ENCODE results near the gene SLC25A39. TPM values are rescaled to one million over a fixed set of nuclear protein-coding genes. Genes with fewer than 3 reads are reported as not detected.
A peak's percentile ranks its signal among the peaks of the same experiment; 100 is the strongest.
"Not testable (repeated sequence)": the region's sequence is repeated elsewhere in the genome, so short reads cannot be mapped to it uniquely, and the experiment has no call there.

Gene SLC25A39
- total RNA-seq, 3 donors from 2014 or later: 53.1 to 88.2 (median 64.2) TPM

GRCh38 chr17:44345454-44346026 is 20.9 kb upstream of the SLC25A39 start:
- DNase-seq (ENCODE audit: low spot score in 2 of 2): peak in 1 of 2 donors; percentile 40
- H3K4me1 ChIP-seq: no peaks in the 10 kb centered on the region

DNA sequence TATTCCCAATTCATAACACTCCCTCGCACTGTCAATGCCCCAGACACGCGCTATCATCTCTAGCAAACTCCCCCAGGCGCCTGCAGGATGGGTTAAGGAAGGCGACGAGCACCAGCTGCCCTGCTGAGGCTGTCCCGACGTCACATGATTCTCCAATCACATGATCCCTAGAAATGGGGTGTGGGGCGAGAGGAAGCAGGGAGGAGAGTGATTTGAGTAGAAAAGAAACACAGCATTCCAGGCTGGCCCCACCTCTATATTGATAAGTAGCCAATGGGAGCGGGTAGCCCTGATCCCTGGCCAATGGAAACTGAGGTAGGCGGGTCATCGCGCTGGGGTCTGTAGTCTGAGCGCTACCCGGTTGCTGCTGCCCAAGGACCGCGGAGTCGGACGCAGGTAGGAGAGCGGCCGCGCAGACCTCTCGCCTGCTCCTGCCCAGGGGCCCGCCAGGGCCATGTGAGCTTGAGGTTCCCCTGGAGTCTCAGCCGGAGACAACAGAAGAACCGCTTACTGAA is 20.4 kb upstream of the SLC25A39 start, which contains the start of gene GRN:
Gene GRN, plus strand, starts transcription at position 364 of the 515 bp plus-strand sequence. CDS start 3,863 bp downstream, outside the sequence.
- Histone ChIP-seq H3K36me3 (no peaks in the 10 kb centered on the region), H3K4me1 (no peaks in the 10 kb centered on the region), H3K4me3 (peak within 1 kb of the TSS; percentile 68 to 84 (median 77)), H3K9me3 (no peaks in the 10 kb centered on the region), H3K27ac (peak within 1 kb of the TSS; percentile 81 to 92), H3K27me3 (no peaks in the 10 kb centered on the region)
- TF ChIP-seq POLR2AphosphoS5 (IDR thresholded peaks at IDR 0.05): peak; percentile 81 to 86 (median 85)
- peak; percentile 33 for TF ChIP-seq POLR2A (IDR thresholded peaks at IDR 0.05)
- TF ChIP-seq, protein P1, sequence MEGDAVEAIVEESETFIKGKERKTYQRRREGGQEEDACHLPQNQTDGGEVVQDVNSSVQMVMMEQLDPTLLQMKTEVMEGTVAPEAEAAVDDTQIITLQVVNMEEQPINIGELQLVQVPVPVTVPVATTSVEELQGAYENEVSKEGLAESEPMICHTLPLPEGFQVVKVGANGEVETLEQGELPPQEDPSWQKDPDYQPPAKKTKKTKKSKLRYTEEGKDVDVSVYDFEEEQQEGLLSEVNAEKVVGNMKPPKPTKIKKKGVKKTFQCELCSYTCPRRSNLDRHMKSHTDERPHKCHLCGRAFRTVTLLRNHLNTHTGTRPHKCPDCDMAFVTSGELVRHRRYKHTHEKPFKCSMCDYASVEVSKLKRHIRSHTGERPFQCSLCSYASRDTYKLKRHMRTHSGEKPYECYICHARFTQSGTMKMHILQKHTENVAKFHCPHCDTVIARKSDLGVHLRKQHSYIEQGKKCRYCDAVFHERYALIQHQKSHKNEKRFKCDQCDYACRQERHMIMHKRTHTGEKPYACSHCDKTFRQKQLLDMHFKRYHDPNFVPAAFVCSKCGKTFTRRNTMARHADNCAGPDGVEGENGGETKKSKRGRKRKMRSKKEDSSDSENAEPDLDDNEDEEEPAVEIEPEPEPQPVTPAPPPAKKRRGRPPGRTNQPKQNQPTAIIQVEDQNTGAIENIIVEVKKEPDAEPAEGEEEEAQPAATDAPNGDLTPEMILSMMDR (IDR thresholded peaks at IDR 0.05): no peak
- intact Hi-C loops (cut with DNase I; ENCODE audit: low total_unique reads): no loop called here
- DNase-seq (ENCODE audit: low spot score in 2 of 2): peak; percentile 90 to 98

More at GRCh38 chr17:44345454-44346026, 20.9 kb upstream of the SLC25A39 start:
- intact Hi-C loops (cut with DNase I; ENCODE audit: low total_unique reads): no loop called here
- Histone ChIP-seq H3K27me3 (no peaks in the 10 kb centered on the region), H3K27ac (peak overlapping the region; percentile 81 to 92), H3K36me3 (no peaks in the 10 kb centered on the region), H3K4me3 (peak overlapping the region; percentile 68 to 84 (median 77)), H3K9me3 (no peaks in the 10 kb centered on the region)
- TF ChIP-seq, protein P1 (IDR thresholded peaks at IDR 0.05): peak in 2 of 3 donors; percentile 12 to 17
- TF ChIP-seq POLR2AphosphoS5 (IDR thresholded peaks at IDR 0.05) (no peak), POLR2A (IDR thresholded peaks at IDR 0.05) (no peak)

DNA sequence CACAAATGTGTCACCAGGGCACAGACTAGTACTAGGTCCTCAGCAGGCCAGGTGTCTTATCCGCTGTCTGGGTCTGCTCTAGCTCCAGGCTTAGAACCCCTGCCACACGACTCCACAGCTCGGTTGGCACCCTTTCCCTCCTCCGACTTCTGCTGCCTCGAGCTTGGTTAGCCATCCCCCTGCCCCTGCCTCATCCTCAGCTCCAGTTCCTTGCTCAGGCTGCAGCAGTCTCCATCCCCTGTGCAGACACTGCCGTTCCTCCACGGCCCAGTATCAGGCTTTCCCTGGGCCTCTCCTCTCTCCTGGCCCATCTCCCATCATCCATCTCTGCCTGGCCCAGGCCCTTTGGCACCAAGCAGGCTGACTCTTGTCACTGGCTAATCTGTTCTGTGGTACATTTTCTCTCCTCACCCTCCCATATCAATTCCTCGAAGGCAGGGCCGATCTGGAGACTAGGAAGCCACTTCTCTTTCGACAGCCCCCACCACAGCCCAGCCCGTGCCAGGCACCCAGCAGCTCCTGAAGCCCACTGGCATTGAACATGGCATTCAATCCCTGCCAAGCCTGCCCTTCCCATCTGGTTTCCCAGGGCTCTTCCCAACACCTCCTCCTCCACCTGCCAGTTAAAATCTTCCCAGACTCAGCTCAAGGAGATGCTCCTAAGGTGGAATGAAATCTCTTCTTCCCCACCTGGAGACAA is 19.0 kb upstream of the SLC25A39 start:
- no peak overlapping the region for H3K4me3 ChIP-seq
- no peaks in the 10 kb centered on the region for H3K36me3 ChIP-seq
- no peak overlapping the region for H3K27ac ChIP-seq
- intact Hi-C loops (cut with DNase I; ENCODE audit: low total_unique reads): no loop called here
- TF ChIP-seq POLR2A (IDR thresholded peaks at IDR 0.05) (no peak), POLR2AphosphoS5 (IDR thresholded peaks at IDR 0.05) (no peak)
- TF ChIP-seq, protein P1 (IDR thresholded peaks at IDR 0.05): no peak
- no peak for DNase-seq (ENCODE audit: low spot score in 2 of 2)
- H3K4me1 ChIP-seq: no peaks in the 10 kb centered on the region
- H3K27me3 ChIP-seq: no peaks in the 10 kb centered on the region
- no peaks in the 10 kb centered on the region for H3K9me3 ChIP-seq

- intact Hi-C loops (cut with DNase I; ENCODE audit: low total_unique reads); H3K4me1 ChIP-seq; H3K36me3 ChIP-seq: not testable (repeated sequence)
Observed at GRCh38 chr17:44340553-44340952, 15.9 kb upstream of the SLC25A39 start.

GRCh38 chr17:44338702-44339101 is 14.1 kb upstream of the SLC25A39 start:
- H3K9me3 ChIP-seq: no peaks in the 10 kb centered on the region
- H3K4me3 ChIP-seq: no peak overlapping the region
- TF ChIP-seq POLR2A (IDR thresholded peaks at IDR 0.05) (no peak), POLR2AphosphoS5 (IDR thresholded peaks at IDR 0.05) (no peak)
- TF ChIP-seq, protein P1 (IDR thresholded peaks at IDR 0.05): no peak

More at GRCh38 chr17:44340553-44340952, 15.9 kb upstream of the SLC25A39 start:
- H3K9me3 ChIP-seq; H3K27me3 ChIP-seq; H3K27ac ChIP-seq; DNase-seq (ENCODE audit: low spot score in 2 of 2); H3K4me3 ChIP-seq: not testable (repeated sequence)

More at GRCh38 chr17:44338702-44339101, 14.1 kb upstream of the SLC25A39 start:
- Histone ChIP-seq H3K36me3 (no peaks in the 10 kb centered on the region), H3K27ac (no peak overlapping the region), H3K4me1 (no peaks in the 10 kb centered on the region), H3K27me3 (no peaks in the 10 kb centered on the region)
- intact Hi-C loops (cut with DNase I; ENCODE audit: low total_unique reads): no loop called here
- DNase-seq (ENCODE audit: low spot score in 2 of 2): no peak
